Fibroblast of peridontal ligament (primary cell): ENCODE results near the gene TMEM41B.
"Not testable (repeated sequence)": the region's sequence is repeated elsewhere in the genome, so short reads cannot be mapped to it uniquely, and the experiment has no call there.

Source experiments
- DNase-seq: peaks from one replicate; pipeline ENCODE4 v3.0.0-alpha.2; 2010; ENCODE audit errors: extremely low read depth

The TMEM41B gene

GRCh38 chr11:9260838-9261146 lies 53.6 kb downstream of the TMEM41B start:
- not testable (repeated sequence) for DNase-seq

GRCh38 chr11:9259981-9260837 lies 54.2 kb downstream of the TMEM41B start:
- peak; percentile 26 for DNase-seq

- not testable (repeated sequence) for DNase-seq
Observed at GRCh38 chr11:9258279-9258678, 56.1 kb downstream of the TMEM41B start.

GRCh38 chr11:9254416-9254815 lies 60.0 kb downstream of the TMEM41B start:
- DNase-seq, result no peak

- DNase-seq, result no peak
Observed at GRCh38 chr11:9253086-9253485, 61.3 kb downstream of the TMEM41B start.

- DNase-seq, result no peak
Observed at GRCh38 chr11:9251311-9251710, 63.1 kb downstream of the TMEM41B start.

GRCh38 chr11:9250139-9250582 lies 64.2 kb downstream of the TMEM41B start:
- peak; percentile 32 for DNase-seq

- DNase-seq, result no peak
Observed at GRCh38 chr11:9249252-9249651, 65.1 kb downstream of the TMEM41B start.

GRCh38 chr11:9247863-9248262 lies 66.5 kb downstream of the TMEM41B start:
- no peak for DNase-seq

GRCh38 chr11:9236242-9236641 lies 78.2 kb downstream of the TMEM41B start:
- not testable (repeated sequence) for DNase-seq

- no peak for DNase-seq
Observed at GRCh38 chr11:9232482-9232881, 81.9 kb downstream of the TMEM41B start.

- DNase-seq, result peak; percentile 72
Observed at GRCh38 chr11:9231848-9232177, 82.6 kb downstream of the TMEM41B start.
